T-helper 17 cell (primary cell): ENCODE data around the gene GJD2. TPM values are rescaled to one million over a fixed set of nuclear protein-coding genes. Genes with fewer than 3 reads are reported as not detected.

ENCODE experiments used
- ATAC-seq: fragments of 150-1000 bp; cut with Tn5 transposase; 2 replicates; pipeline ENCODE4 v1.10.0; 2021; ENCODE audit warnings: mild to moderate bottlenecking, moderate library complexity
- DNase-seq, 3 donors: peaks; one replicate each; pipeline versions ENCODE4 v3.0.0 to v3.0.0-alpha.2; 2020 to 2021
- H3K9me3 ChIP-seq: one replicate; pipeline ENCODE4 v1.7.0; 2013; ENCODE audit warnings: low read length, mild to moderate bottlenecking; ENCODE audit not compliant: control insufficient read depth, poor library complexity, severe bottlenecking
- H3K27ac Mint-ChIP-seq: one replicate; pipeline ENCODE4 v1.8.0; 2022; ENCODE audit warnings: mild to moderate bottlenecking, moderate library complexity, mixed read lengths
- H3K27me3 Mint-ChIP-seq: one replicate; pipeline ENCODE4 v1.8.0; 2022; ENCODE audit warnings: mixed read lengths
- H3K36me3 Mint-ChIP-seq: one replicate; pipeline ENCODE4 v1.8.0; 2022; ENCODE audit warnings: low read depth, mixed read lengths
- H3K4me1 Mint-ChIP-seq: one replicate; pipeline ENCODE4 v1.8.0; 2022; ENCODE audit warnings: mild to moderate bottlenecking, mixed read lengths
- H3K4me3 Mint-ChIP-seq: one replicate; pipeline ENCODE4 v1.8.0; 2022; ENCODE audit warnings: mild to moderate bottlenecking, moderate library complexity, mixed read lengths
- total RNA-seq, 4 donors: library from RNA in 2 of 4; stranded (reverse) in 2 of 4; gene quantifications; one replicate each; pipeline ENCODE4 v1.2.3 and lab custom pipeline; 2022 to 2026

GJD2 gene
- total RNA-seq, 2 donors from 2014 or later, result not detected

DNA sequence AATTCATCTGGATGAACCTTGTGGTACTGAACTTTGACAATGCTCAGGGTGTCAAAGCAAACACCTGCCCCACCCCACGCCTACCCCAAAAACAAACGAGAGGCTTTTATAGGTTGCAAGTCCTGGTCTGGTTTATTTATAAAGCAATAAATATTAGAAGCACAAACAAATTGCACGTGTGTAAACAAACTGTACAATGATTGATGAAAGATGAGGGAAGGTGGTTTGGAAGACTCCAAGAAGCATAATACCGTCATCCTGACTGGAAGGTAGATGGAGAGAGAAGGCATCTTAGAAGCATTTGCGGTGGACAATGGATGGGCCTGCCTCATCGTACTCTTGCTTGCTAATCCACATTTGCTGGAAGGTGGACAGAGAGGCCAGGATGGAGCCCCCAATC, 35.3 kb upstream of the GJD2 start:
- no peak for DNase-seq
- H3K4me3 Mint-ChIP-seq, result no peak overlapping the region
- peaks cover 2% of the 10 kb centered on the region for H3K4me1 Mint-ChIP-seq
- no peaks in the 10 kb centered on the region for H3K9me3 ChIP-seq
- H3K36me3 Mint-ChIP-seq, result peaks cover 2% of the 10 kb centered on the region
- ATAC-seq, result no peak
- no peak overlapping the region for H3K27ac Mint-ChIP-seq
- peaks cover 74% of the 10 kb centered on the region for H3K27me3 Mint-ChIP-seq

DNA sequence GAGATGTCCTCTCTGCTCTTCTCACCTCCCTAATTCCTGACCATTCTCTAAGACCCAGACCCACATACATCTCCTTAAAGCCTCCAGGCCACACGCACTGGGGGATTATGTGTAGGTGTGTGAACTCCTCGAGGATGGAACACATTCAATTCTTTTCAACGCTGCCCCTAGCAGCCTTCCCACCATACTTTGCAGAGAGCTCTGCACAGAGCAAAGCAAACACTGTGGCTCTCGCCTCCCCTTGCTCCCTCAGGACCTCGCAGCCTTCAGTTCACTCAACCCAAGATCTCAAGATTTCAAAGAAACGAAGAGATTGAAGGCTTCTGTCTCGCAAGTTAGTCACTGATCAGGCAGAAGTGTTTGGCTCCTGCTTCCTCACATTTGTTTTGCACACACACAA, 34.5 kb upstream of the GJD2 start:
- Mint-ChIP-seq H3K36me3 (peaks cover 2% of the 10 kb centered on the region), H3K4me1 (no peaks in the 10 kb centered on the region), H3K27me3 (peaks cover 74% of the 10 kb centered on the region), H3K27ac (no peak overlapping the region), H3K4me3 (no peak overlapping the region)
- DNase-seq (no peak), ATAC-seq (no peak)
- H3K9me3 ChIP-seq, result no peaks in the 10 kb centered on the region

DNA sequence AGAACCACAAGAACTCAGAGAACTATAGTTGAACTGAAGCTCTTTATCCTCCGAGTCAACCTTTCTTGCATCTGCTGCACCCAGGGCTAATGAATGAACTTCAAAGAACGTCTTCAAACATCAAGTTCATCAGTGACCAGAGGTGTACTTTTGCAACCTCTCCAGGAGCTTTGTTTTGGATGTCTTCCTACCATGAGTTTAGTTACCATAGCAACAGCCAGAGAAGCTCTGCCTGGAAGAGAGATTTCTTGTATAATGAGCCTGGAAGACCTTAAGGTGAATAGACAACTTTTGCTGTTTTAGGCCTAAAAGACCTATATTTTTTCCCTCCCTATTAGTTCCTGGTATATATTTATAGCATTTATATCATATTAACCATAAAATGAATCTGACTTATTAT, 31.4 kb upstream of the GJD2 start:
- Mint-ChIP-seq H3K36me3 (no peaks in the 10 kb centered on the region), H3K27ac (no peak overlapping the region), H3K4me1 (no peaks in the 10 kb centered on the region), H3K4me3 (no peak overlapping the region), H3K27me3 (peaks cover 55% of the 10 kb centered on the region)
- DNase-seq (no peak), ATAC-seq (no peak)
- no peaks in the 10 kb centered on the region for H3K9me3 ChIP-seq

DNA sequence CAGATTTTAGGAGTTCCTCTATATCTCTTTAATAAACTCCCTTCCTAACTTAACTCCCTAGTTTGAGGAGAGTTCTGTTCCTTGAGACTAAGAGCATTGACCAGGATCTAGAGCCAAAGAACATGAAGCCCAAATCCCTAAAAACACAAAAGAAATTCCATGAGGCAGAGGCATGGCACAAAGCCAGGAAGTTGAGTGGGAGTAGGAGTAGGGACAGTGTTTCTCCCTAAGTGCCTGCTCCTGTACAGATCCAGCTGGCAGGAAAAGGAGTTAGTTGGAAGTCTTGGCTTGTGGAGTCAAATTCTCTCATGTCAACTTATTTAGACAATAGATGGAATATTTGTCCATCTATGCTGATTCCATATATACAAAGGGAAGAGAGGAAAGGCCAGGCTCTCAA, 29.2 kb upstream of the GJD2 start:
- DNase-seq (no peak), ATAC-seq (no peak)
- H3K36me3 Mint-ChIP-seq, result no peaks in the 10 kb centered on the region
- no peaks in the 10 kb centered on the region for H3K9me3 ChIP-seq
- H3K4me3 Mint-ChIP-seq, result no peak overlapping the region
- H3K4me1 Mint-ChIP-seq, result no peaks in the 10 kb centered on the region
- H3K27me3 Mint-ChIP-seq, result peaks cover 37% of the 10 kb centered on the region
- no peak overlapping the region for H3K27ac Mint-ChIP-seq

DNA sequence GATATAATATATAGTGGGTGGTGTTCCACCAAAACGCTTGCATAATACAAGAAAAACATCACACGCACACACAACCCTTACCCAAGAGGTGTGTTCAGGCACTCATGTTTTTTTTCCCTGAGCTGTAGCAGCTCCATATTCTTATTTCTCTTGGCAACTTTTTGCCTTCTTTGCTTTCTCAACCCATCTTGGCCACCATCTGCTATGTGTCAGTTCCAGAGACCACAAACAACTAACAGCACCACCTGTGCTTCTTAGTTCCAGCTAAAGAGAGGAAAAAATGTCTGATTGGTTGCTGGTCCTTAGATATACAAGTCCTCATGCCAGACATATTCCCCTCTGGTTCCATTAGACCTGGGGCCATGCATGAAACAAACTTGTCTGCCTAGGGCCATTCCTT, 28.6 kb upstream of the GJD2 start:
- Mint-ChIP-seq H3K27ac (no peak overlapping the region), H3K27me3 (peaks cover 36% of the 10 kb centered on the region), H3K4me1 (no peaks in the 10 kb centered on the region), H3K36me3 (no peaks in the 10 kb centered on the region), H3K4me3 (no peak overlapping the region)
- DNase-seq (no peak), ATAC-seq (no peak)
- H3K9me3 ChIP-seq, result no peaks in the 10 kb centered on the region

DNA sequence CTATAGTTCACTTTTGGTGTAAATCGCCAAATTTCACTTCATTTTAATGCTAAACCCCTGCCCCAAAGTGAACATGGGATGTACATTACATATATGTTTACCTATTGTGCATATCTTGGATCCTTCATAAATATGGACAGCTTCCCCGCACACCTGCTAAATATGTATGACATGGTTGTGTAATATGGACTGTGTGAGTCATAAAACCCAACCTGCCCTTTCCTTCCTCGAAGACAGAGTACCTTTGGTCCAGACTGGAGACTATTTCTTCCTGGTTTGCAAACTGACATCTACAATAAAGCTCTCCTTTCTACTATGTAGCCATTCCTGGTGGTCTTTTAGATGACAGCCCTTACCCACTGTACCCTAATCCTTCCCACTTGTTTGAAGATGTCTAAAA, 28.1 kb upstream of the GJD2 start:
- Mint-ChIP-seq H3K4me3 (no peak overlapping the region), H3K4me1 (no peaks in the 10 kb centered on the region), H3K27ac (no peak overlapping the region), H3K27me3 (peaks cover 36% of the 10 kb centered on the region), H3K36me3 (no peaks in the 10 kb centered on the region)
- DNase-seq (no peak), ATAC-seq (no peak)
- H3K9me3 ChIP-seq, result no peaks in the 10 kb centered on the region

DNA sequence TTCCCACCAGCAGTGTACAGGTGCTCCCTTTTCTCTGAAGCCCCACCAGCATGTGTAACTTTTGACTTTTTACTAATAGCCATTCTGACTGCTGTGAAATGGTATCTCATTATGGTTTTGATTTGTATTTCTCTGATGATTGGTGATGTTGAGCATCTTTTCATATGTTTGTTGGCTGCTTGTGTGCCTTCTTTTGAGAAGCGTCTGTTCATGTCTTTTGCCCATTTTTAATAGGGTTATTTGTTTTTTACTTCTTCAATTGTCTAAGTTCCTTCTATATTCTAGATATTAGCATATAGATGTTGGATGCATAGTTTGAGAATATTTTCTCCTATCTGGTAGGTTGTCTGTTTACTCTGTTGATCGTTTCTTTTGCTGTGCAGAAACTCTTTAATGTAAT, 25.9 kb upstream of the GJD2 start:
- H3K4me3 Mint-ChIP-seq, result no peak overlapping the region
- H3K4me1 Mint-ChIP-seq, result no peaks in the 10 kb centered on the region
- ATAC-seq (no peak), DNase-seq (no peak)
- H3K9me3 ChIP-seq, result no peaks in the 10 kb centered on the region
- no peaks in the 10 kb centered on the region for H3K36me3 Mint-ChIP-seq
- H3K27ac Mint-ChIP-seq, result no peak overlapping the region
- H3K27me3 Mint-ChIP-seq, result peaks cover 34% of the 10 kb centered on the region

DNA sequence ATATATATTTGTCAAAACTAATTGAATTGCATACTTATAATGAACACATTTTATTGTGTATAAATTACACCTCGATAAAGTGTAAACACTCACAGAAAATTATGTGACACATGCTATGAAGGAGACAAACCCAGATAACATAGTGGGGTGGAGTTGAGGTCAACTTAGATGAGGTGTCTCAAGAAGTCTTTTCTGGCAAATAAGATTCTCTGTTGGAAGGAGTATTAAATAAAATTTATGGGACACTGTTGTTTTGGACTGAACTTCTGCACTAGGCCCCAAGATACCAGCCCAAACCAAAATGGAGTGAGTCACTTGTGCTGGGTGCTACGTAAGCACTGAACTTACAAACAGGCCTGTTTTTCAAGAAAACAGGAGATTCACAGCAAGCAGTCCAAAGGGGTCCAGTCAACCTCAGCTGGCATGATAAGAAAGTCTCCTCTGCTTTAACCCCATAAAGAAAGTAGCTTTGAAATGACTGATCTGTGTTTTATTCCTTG, 21.9 kb upstream of the GJD2 start:
- Mint-ChIP-seq H3K4me1 (no peaks in the 10 kb centered on the region), H3K4me3 (no peak overlapping the region), H3K27me3 (peaks cover 35% of the 10 kb centered on the region), H3K36me3 (no peaks in the 10 kb centered on the region), H3K27ac (no peak overlapping the region)
- H3K9me3 ChIP-seq, result no peaks in the 10 kb centered on the region
- ATAC-seq, result no peak
- no peak for DNase-seq

DNA sequence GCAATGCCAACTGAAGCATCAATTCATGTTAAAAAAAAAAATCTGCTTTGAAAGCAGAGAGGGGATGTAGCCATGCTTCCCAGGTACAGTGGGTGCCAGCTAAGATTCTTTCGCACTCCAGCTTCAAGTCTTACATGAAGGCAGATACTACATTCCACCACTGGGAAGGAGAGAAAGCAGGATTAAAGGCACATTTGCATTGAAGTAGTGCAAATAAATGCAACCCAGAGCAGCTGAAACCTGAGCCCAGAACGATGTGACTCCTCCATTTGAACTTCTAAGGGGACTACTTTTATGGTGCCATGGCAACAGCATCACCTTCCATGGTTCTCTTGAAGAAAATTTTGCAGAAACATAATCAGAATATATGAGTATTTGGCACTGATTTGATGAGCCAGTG, 19.1 kb upstream of the GJD2 start:
- H3K4me3 Mint-ChIP-seq, result no peak overlapping the region
- DNase-seq, result no peak
- no peak for ATAC-seq
- H3K27ac Mint-ChIP-seq, result no peak overlapping the region
- H3K27me3 Mint-ChIP-seq, result peaks cover 52% of the 10 kb centered on the region
- H3K36me3 Mint-ChIP-seq, result no peaks in the 10 kb centered on the region
- H3K4me1 Mint-ChIP-seq, result no peaks in the 10 kb centered on the region
- H3K9me3 ChIP-seq, result no peaks in the 10 kb centered on the region

DNA sequence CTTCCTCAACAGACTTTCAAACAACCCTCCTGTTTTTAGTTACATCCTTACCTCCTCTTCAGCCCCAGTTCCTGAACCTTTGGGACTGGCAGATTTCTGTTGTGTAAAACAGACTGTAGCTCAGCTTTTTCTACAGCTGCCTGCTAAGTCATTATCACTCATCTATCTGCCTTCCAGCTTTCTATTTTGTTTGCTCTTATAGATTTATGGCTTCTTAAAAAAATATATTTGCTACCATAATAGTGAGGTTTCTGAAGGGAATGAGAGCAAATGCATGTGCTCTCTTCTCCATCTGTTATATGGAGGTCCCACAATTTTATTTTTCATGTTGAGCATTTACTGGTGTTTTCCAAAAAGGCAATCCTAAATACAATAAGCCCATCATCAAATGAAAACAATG, 18.2 kb upstream of the GJD2 start:
- Mint-ChIP-seq H3K4me1 (no peaks in the 10 kb centered on the region), H3K27ac (no peak overlapping the region), H3K27me3 (peaks cover 53% of the 10 kb centered on the region), H3K4me3 (no peak overlapping the region), H3K36me3 (no peaks in the 10 kb centered on the region)
- DNase-seq (no peak), ATAC-seq (no peak)
- no peaks in the 10 kb centered on the region for H3K9me3 ChIP-seq

DNA sequence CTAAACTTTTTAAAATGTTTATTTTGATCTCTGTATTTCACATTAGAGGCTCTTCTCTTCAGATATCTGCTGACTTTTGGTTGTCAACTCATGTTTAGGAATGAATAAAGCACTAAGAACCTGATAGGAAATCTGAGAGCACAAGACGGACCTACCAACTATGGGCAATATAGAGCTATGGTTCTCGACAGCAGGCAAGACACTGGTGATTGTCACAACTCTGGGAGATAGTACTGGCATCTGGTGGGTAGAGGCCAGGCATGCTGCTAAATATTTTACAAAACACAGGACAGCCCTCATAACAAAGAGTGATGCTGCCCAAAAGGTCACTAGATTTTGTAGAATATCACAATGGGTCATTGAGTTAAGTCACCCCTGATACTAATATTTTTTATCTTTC, 17.5 kb upstream of the GJD2 start:
- DNase-seq, result no peak
- no peak for ATAC-seq
- Mint-ChIP-seq H3K36me3 (no peaks in the 10 kb centered on the region), H3K27ac (no peak overlapping the region), H3K4me1 (no peaks in the 10 kb centered on the region), H3K4me3 (no peak overlapping the region), H3K27me3 (peaks cover 53% of the 10 kb centered on the region)
- H3K9me3 ChIP-seq, result no peaks in the 10 kb centered on the region

DNA sequence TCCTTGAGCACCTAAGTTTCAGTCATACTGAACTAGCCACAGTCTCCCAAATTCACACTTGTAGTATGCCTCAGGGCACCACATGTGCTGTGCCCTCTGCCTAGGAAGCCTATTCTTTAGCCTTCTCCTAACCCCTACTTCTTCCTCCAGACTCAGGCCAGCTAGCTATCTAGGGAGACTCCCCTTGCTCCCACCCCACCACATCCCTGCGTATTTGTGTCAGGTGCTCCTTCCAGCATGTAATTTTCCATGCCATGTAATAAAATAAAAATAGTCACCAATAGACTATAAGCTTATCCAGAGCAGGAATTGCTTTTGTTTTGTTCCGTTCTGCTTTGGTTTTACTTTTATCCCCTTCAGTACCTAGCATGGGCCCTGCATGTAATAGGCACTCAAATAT, 14.9 kb upstream of the GJD2 start:
- Mint-ChIP-seq H3K4me3 (no peak overlapping the region), H3K4me1 (no peaks in the 10 kb centered on the region), H3K27me3 (peaks cover 37% of the 10 kb centered on the region), H3K27ac (no peak overlapping the region), H3K36me3 (no peaks in the 10 kb centered on the region)
- DNase-seq, result no peak
- H3K9me3 ChIP-seq, result no peaks in the 10 kb centered on the region
- ATAC-seq, result no peak

DNA sequence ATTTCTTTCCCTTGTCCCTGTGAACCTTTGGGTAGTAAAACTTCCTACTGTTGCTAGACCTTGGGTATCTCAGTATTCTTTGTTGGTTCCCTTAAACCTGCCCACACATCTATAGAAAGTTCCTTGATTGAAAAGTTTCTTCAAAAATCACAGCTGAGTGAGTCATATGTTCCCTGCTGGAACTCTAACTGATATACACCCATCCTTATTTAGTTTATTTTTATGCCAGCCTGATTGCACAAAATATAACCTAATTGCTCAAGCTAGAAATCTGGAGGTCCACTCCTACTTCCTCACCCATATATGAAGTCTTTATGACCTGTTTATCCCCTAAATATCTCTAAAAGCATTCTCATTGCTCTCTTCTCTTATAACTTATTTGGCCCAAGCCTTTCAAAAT, 13.7 kb upstream of the GJD2 start:
- no peak overlapping the region for H3K4me3 Mint-ChIP-seq
- H3K9me3 ChIP-seq, result no peaks in the 10 kb centered on the region
- H3K27me3 Mint-ChIP-seq, result peaks cover 32% of the 10 kb centered on the region
- ATAC-seq, result no peak
- no peaks in the 10 kb centered on the region for H3K4me1 Mint-ChIP-seq
- DNase-seq, result no peak
- no peak overlapping the region for H3K27ac Mint-ChIP-seq
- H3K36me3 Mint-ChIP-seq, result no peaks in the 10 kb centered on the region

DNA sequence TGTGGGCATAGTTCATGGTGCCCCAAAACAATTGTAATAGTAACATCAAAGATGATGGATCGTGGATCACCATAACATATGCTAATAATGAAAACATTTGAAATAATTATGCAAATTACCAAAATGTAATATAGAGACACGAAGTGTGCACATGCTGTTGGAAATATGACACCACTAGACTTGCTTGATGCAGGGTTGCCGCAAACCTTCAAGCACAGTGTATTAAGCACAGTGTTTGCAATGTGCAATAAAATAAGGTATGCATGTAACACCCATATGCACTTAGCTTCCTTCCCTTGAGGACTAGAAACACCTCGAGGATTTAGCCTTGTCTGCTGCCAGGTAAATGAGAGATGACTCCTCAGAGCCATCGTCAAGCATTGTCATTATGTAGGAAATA, 10.9 kb upstream of the GJD2 start:
- Mint-ChIP-seq H3K36me3 (no peaks in the 10 kb centered on the region), H3K27ac (no peak overlapping the region), H3K4me1 (peaks cover 7% of the 10 kb centered on the region), H3K27me3 (peaks cover 17% of the 10 kb centered on the region), H3K4me3 (no peak overlapping the region)
- no peaks in the 10 kb centered on the region for H3K9me3 ChIP-seq
- no peak for ATAC-seq
- no peak for DNase-seq

DNA sequence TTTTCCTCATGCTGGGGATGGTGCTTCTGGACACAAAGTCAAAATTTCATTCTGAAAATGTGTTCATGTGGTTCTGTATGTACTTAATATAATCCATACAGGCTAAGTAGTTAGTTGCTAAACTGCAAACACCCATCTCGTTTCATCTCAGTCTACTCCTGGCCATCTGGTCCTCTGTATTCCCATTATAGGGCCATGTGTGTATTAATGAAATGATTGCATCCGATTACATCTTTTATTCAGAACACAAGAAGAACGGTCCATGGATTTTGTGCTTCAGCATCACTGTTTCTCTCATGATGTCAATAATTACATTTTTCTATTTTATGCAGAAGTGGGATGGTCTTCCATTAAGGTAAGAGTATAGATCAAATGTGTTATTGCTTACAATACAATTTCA, 6.1 kb upstream of the GJD2 start:
- peaks cover 7% of the 10 kb centered on the region for H3K4me1 Mint-ChIP-seq

More for the DNA sequence above, 6.1 kb upstream of the GJD2 start:
- no peaks in the 10 kb centered on the region for H3K9me3 ChIP-seq
- H3K27me3 Mint-ChIP-seq, result peaks cover 51% of the 10 kb centered on the region
- H3K27ac Mint-ChIP-seq, result no peak overlapping the region
- H3K4me3 Mint-ChIP-seq, result no peak overlapping the region
- DNase-seq (no peak), ATAC-seq (no peak)
- peaks cover 3% of the 10 kb centered on the region for H3K36me3 Mint-ChIP-seq
